ENCODE data around the gene PWWP2B. TPM values are rescaled to one million over a fixed set of nuclear protein-coding genes. Genes with fewer than 3 reads are reported as not detected.

Gene PWWP2B
- total RNA-seq, 1 donor from 2014 or later, result 11.0 TPM

GRCh38 chr10:132422903-132423825 lies 26.2 kb downstream of the PWWP2B start:
- peak overlapping the region in 1 of 3 donors; percentile 85 for H3K9ac ChIP-seq (ENCODE audit: low read depth in 1 of 3, low read length in 3 of 3)
- peaks cover 0 to 10% (median 0%) of the 10 kb centered on the region in 3 donors for H3K36me3 ChIP-seq (ENCODE audit: control insufficient read depth in 3 of 3, insufficient read depth in 3 of 3, low read length in 3 of 3)
- peaks cover 42 to 59% (median 57%) of the 10 kb centered on the region in 3 donors for H3K4me1 ChIP-seq (ENCODE audit: control insufficient read depth in 3 of 3, insufficient read depth in 3 of 3, low read length in 3 of 3)
- H3K27me3 ChIP-seq (ENCODE audit: control insufficient read depth in 3 of 3, insufficient read depth in 3 of 3, low read length in 3 of 3), result no peaks in the 10 kb centered on the region
- no peaks in the 10 kb centered on the region for H3K9me3 ChIP-seq (ENCODE audit: control insufficient read depth in 3 of 3, low read length in 3 of 3)
- no peak overlapping the region for H3K4me3 ChIP-seq (ENCODE audit: low read length in 3 of 3)
- H3K27ac ChIP-seq (ENCODE audit: low read depth, low read length), result peak overlapping the region; percentile 91

GRCh38 chr10:132423966-132424861 lies 27.2 kb downstream of the PWWP2B start:
- Histone ChIP-seq H3K9ac (ENCODE audit: low read depth in 1 of 3, low read length in 3 of 3) (peak overlapping the region in 1 of 3 donors; percentile 40), H3K9me3 (ENCODE audit: control insufficient read depth in 3 of 3, low read length in 3 of 3) (no peaks in the 10 kb centered on the region), H3K36me3 (ENCODE audit: control insufficient read depth in 3 of 3, insufficient read depth in 3 of 3, low read length in 3 of 3) (peaks cover 0 to 11% (median 0%) of the 10 kb centered on the region in 3 donors), H3K4me3 (ENCODE audit: low read length in 3 of 3) (no peak overlapping the region), H3K27ac (ENCODE audit: low read depth, low read length) (no peak overlapping the region), H3K27me3 (ENCODE audit: control insufficient read depth in 3 of 3, insufficient read depth in 3 of 3, low read length in 3 of 3) (no peaks in the 10 kb centered on the region), H3K4me1 (ENCODE audit: control insufficient read depth in 3 of 3, insufficient read depth in 3 of 3, low read length in 3 of 3) (peaks cover 33 to 49% (median 48%) of the 10 kb centered on the region in 3 donors)

- Histone ChIP-seq H3K4me3 (ENCODE audit: low read length in 3 of 3) (no peak overlapping the region), H3K36me3 (ENCODE audit: control insufficient read depth in 3 of 3, insufficient read depth in 3 of 3, low read length in 3 of 3) (peaks cover 0 to 11% (median 0%) of the 10 kb centered on the region in 3 donors), H3K9ac (ENCODE audit: low read depth in 1 of 3, low read length in 3 of 3) (no peak overlapping the region), H3K9me3 (ENCODE audit: control insufficient read depth in 3 of 3, low read length in 3 of 3) (no peaks in the 10 kb centered on the region), H3K27ac (ENCODE audit: low read depth, low read length) (no peak overlapping the region), H3K4me1 (ENCODE audit: control insufficient read depth in 3 of 3, insufficient read depth in 3 of 3, low read length in 3 of 3) (peaks cover 26 to 50% (median 41%) of the 10 kb centered on the region in 3 donors), H3K27me3 (ENCODE audit: control insufficient read depth in 3 of 3, insufficient read depth in 3 of 3, low read length in 3 of 3) (no peaks in the 10 kb centered on the region)
These were observed 28.2 kb downstream of the PWWP2B start for GRCh38 chr10:132425029-132425756.

- peaks cover 24 to 46% (median 36%) of the 10 kb centered on the region in 3 donors for H3K4me1 ChIP-seq (ENCODE audit: control insufficient read depth in 3 of 3, insufficient read depth in 3 of 3, low read length in 3 of 3)
- H3K36me3 ChIP-seq (ENCODE audit: control insufficient read depth in 3 of 3, insufficient read depth in 3 of 3, low read length in 3 of 3), result peaks cover 0 to 11% (median 0%) of the 10 kb centered on the region in 3 donors
- no peaks in the 10 kb centered on the region for H3K9me3 ChIP-seq (ENCODE audit: control insufficient read depth in 3 of 3, low read length in 3 of 3)
- H3K9ac ChIP-seq (ENCODE audit: low read depth in 1 of 3, low read length in 3 of 3), result no peak overlapping the region
- no peak overlapping the region for H3K27ac ChIP-seq (ENCODE audit: low read depth, low read length)
- no peaks in the 10 kb centered on the region for H3K27me3 ChIP-seq (ENCODE audit: control insufficient read depth in 3 of 3, insufficient read depth in 3 of 3, low read length in 3 of 3)
- no peak overlapping the region for H3K4me3 ChIP-seq (ENCODE audit: low read length in 3 of 3)
These were observed 28.8 kb downstream of the PWWP2B start for GRCh38 chr10:132425757-132426155.

GRCh38 chr10:132427006-132427771 lies 30.2 kb downstream of the PWWP2B start:
- Histone ChIP-seq H3K4me3 (ENCODE audit: low read length in 3 of 3) (no peak overlapping the region), H3K4me1 (ENCODE audit: control insufficient read depth in 3 of 3, insufficient read depth in 3 of 3, low read length in 3 of 3) (peaks cover 15 to 32% (median 22%) of the 10 kb centered on the region in 3 donors), H3K36me3 (ENCODE audit: control insufficient read depth in 3 of 3, insufficient read depth in 3 of 3, low read length in 3 of 3) (peaks cover 0 to 11% (median 0%) of the 10 kb centered on the region in 3 donors), H3K27me3 (ENCODE audit: control insufficient read depth in 3 of 3, insufficient read depth in 3 of 3, low read length in 3 of 3) (no peaks in the 10 kb centered on the region), H3K9ac (ENCODE audit: low read depth in 1 of 3, low read length in 3 of 3) (no peak overlapping the region), H3K9me3 (ENCODE audit: control insufficient read depth in 3 of 3, low read length in 3 of 3) (no peaks in the 10 kb centered on the region), H3K27ac (ENCODE audit: low read depth, low read length) (no peak overlapping the region)

GRCh38 chr10:132427939-132428367 lies 31.0 kb downstream of the PWWP2B start:
- no peak overlapping the region for H3K4me3 ChIP-seq (ENCODE audit: low read length in 3 of 3)
- H3K4me1 ChIP-seq (ENCODE audit: control insufficient read depth in 3 of 3, insufficient read depth in 3 of 3, low read length in 3 of 3), result peaks cover 8 to 24% (median 14%) of the 10 kb centered on the region in 3 donors
- peaks cover 0 to 11% (median 0%) of the 10 kb centered on the region in 3 donors for H3K36me3 ChIP-seq (ENCODE audit: control insufficient read depth in 3 of 3, insufficient read depth in 3 of 3, low read length in 3 of 3)
- no peak overlapping the region for H3K27ac ChIP-seq (ENCODE audit: low read depth, low read length)
- H3K9ac ChIP-seq (ENCODE audit: low read depth in 1 of 3, low read length in 3 of 3), result no peak overlapping the region
- no peaks in the 10 kb centered on the region for H3K9me3 ChIP-seq (ENCODE audit: control insufficient read depth in 3 of 3, low read length in 3 of 3)
- H3K27me3 ChIP-seq (ENCODE audit: control insufficient read depth in 3 of 3, insufficient read depth in 3 of 3, low read length in 3 of 3), result no peaks in the 10 kb centered on the region

GRCh38 chr10:132428486-132428995 lies 31.5 kb downstream of the PWWP2B start:
- H3K9ac ChIP-seq (ENCODE audit: low read depth in 1 of 3, low read length in 3 of 3), result no peak overlapping the region
- H3K36me3 ChIP-seq (ENCODE audit: control insufficient read depth in 3 of 3, insufficient read depth in 3 of 3, low read length in 3 of 3), result peaks cover 0 to 11% (median 0%) of the 10 kb centered on the region in 3 donors
- H3K27me3 ChIP-seq (ENCODE audit: control insufficient read depth in 3 of 3, insufficient read depth in 3 of 3, low read length in 3 of 3), result no peaks in the 10 kb centered on the region
- H3K4me3 ChIP-seq (ENCODE audit: low read length in 3 of 3), result no peak overlapping the region
- H3K9me3 ChIP-seq (ENCODE audit: control insufficient read depth in 3 of 3, low read length in 3 of 3), result no peaks in the 10 kb centered on the region
- peaks cover 4 to 18% (median 8%) of the 10 kb centered on the region in 3 donors for H3K4me1 ChIP-seq (ENCODE audit: control insufficient read depth in 3 of 3, insufficient read depth in 3 of 3, low read length in 3 of 3)
- H3K27ac ChIP-seq (ENCODE audit: low read depth, low read length), result no peak overlapping the region

GRCh38 chr10:132429281-132430230 lies 32.6 kb downstream of the PWWP2B start:
- no peak overlapping the region for H3K4me3 ChIP-seq (ENCODE audit: low read length in 3 of 3)
- no peaks in the 10 kb centered on the region for H3K27me3 ChIP-seq (ENCODE audit: control insufficient read depth in 3 of 3, insufficient read depth in 3 of 3, low read length in 3 of 3)
- no peak overlapping the region for H3K27ac ChIP-seq (ENCODE audit: low read depth, low read length)
- peaks cover 0 to 11% (median 0%) of the 10 kb centered on the region in 3 donors for H3K36me3 ChIP-seq (ENCODE audit: control insufficient read depth in 3 of 3, insufficient read depth in 3 of 3, low read length in 3 of 3)
- peak overlapping the region in 1 of 3 donors; percentile 25 for H3K9ac ChIP-seq (ENCODE audit: low read depth in 1 of 3, low read length in 3 of 3)
- peaks cover 0 to 13% (median 0%) of the 10 kb centered on the region in 3 donors for H3K4me1 ChIP-seq (ENCODE audit: control insufficient read depth in 3 of 3, insufficient read depth in 3 of 3, low read length in 3 of 3)
- H3K9me3 ChIP-seq (ENCODE audit: control insufficient read depth in 3 of 3, low read length in 3 of 3), result no peaks in the 10 kb centered on the region
